ENCODE data around the gene NGLY1. TPM values are rescaled to one million over a fixed set of nuclear protein-coding genes. Genes with fewer than 3 reads are reported as not detected.

The NGLY1 gene
- total RNA-seq, 1 experiment from 2014 or later = 29.4 TPM

DNA sequence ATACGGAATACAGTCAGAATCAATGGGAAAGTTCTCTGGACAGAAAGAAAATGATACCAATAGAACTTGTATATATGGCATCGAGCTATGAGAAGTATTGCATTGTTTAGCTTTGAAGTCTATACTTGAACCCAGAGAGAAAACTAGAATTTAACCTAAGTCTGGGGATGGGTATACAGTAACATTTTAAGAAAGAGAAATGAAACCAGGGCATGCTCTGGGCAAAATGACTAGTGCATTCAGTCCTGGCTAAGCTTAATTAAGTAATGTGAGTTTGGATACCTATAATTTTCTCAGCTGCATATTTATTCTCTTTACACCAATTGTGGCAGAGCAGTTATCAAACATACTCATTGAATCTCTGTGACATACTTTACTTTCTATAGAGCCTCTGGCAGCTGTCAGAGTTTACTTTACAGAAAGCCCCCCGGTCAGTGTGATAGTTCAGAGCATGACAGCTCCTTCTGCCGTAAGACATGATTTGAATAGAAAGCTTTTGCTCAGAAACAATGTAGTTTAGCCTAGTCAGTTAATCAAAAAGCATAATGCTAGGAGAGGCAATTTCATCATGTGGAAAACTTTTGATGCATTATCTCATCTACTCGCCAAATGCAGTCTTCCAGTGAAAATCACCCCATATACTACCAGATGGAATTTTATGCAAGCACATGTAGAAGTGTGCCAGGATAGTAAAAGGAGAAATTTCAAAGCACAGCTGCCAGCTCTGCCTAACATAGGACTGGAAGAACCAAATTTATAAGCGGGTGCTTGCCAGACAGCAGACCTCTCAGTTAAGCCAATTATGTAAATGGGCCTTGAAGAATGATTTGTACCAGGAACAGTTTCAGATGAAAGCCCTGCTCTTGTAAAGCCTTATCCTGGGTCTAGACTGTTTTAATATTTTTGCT lies 47.4 kb upstream of the NGLY1 start:
- Histone ChIP-seq H3K27me3 (ENCODE audit: insufficient read depth, low read length) (no peaks in the 10 kb centered on the region), H2AFZ (ENCODE audit: low read depth, low read length, poor library complexity, severe bottlenecking) (no peak overlapping the region), H3K27ac (ENCODE audit: low read depth, low read length) (no peak overlapping the region), H3K9me3 (ENCODE audit: control insufficient read depth in 1 of 2, insufficient read depth in 1 of 2, low read depth in 1 of 2, low read length in 2 of 2) (no peaks in the 10 kb centered on the region), H4K20me1 (ENCODE audit: insufficient read depth) (no peaks in the 10 kb centered on the region), H3K9me2 (ENCODE audit: insufficient read depth) (peaks cover 3% of the 10 kb centered on the region; the same call in 1 of the 2 replicates), H3K4me1 (ENCODE audit: control insufficient read depth in 1 of 2, insufficient read depth in 2 of 2, low read length in 2 of 2) (no peaks in the 10 kb centered on the region), H3K79me2 (ENCODE audit: insufficient read depth, low read length) (no peaks in the 10 kb centered on the region), H3K9ac (ENCODE audit: low read length) (no peak overlapping the region), H3K4me3 (replicated peaks in 1 of 2; ENCODE audit: low read depth in 1 of 2, low read length in 2 of 2) (no peak overlapping the region), H3K36me3 (ENCODE audit: control insufficient read depth in 1 of 2, insufficient read depth in 2 of 2, low read length in 2 of 2) (no peaks in the 10 kb centered on the region), H3K4me2 (ENCODE audit: low read length) (no peak overlapping the region)
- intact Hi-C loops (cut with micrococcal nuclease) = loop anchor here (1.0 kb wide), 1 partner anchor 182 kb away; no protein-coding TSS in a partner anchor
- DNase-seq (ENCODE audit: low read depth, low spot score) (no peak), ATAC-seq (no peak)
- no TSS peak for BruUV-seq (replicated peaks)
- RAD21 ChIA-PET (ENCODE audit: low non-redundant PET in 1 of 2, low total read pairs in 2 of 2, uncharacterized antibody in 2 of 2, unreplicated experiment in 2 of 2) = interaction anchor here in 1 of 2 experiments (1.4 kb wide), 1 partner anchor 183 kb away, joined by 5 read pairs; no protein-coding TSS in a partner anchor
- no peak for TF ChIP-seq POLR2AphosphoS5 (IDR thresholded peaks at IDR 0.05; ENCODE audit: low read depth, low read length)
- no peak for TF ChIP-seq CEBPB (IDR thresholded peaks at IDR 0.05; ENCODE audit: low read depth)
- TF ChIP-seq, protein P1, sequence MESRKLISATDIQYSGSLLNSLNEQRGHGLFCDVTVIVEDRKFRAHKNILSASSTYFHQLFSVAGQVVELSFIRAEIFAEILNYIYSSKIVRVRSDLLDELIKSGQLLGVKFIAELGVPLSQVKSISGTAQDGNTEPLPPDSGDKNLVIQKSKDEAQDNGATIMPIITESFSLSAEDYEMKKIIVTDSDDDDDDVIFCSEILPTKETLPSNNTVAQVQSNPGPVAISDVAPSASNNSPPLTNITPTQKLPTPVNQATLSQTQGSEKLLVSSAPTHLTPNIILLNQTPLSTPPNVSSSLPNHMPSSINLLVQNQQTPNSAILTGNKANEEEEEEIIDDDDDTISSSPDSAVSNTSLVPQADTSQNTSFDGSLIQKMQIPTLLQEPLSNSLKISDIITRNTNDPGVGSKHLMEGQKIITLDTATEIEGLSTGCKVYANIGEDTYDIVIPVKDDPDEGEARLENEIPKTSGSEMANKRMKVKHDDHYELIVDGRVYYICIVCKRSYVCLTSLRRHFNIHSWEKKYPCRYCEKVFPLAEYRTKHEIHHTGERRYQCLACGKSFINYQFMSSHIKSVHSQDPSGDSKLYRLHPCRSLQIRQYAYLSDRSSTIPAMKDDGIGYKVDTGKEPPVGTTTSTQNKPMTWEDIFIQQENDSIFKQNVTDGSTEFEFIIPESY (IDR thresholded peaks at IDR 0.05; ENCODE audit: extremely low read depth, insufficient replicate concordance, low read length) = no peak
- no peak for TF ChIP-seq YY1 (IDR thresholded peaks at IDR 0.05; ENCODE audit: extremely low read depth, insufficient replicate concordance, low read depth, low read length)
- TF ChIP-seq, protein P2, sequence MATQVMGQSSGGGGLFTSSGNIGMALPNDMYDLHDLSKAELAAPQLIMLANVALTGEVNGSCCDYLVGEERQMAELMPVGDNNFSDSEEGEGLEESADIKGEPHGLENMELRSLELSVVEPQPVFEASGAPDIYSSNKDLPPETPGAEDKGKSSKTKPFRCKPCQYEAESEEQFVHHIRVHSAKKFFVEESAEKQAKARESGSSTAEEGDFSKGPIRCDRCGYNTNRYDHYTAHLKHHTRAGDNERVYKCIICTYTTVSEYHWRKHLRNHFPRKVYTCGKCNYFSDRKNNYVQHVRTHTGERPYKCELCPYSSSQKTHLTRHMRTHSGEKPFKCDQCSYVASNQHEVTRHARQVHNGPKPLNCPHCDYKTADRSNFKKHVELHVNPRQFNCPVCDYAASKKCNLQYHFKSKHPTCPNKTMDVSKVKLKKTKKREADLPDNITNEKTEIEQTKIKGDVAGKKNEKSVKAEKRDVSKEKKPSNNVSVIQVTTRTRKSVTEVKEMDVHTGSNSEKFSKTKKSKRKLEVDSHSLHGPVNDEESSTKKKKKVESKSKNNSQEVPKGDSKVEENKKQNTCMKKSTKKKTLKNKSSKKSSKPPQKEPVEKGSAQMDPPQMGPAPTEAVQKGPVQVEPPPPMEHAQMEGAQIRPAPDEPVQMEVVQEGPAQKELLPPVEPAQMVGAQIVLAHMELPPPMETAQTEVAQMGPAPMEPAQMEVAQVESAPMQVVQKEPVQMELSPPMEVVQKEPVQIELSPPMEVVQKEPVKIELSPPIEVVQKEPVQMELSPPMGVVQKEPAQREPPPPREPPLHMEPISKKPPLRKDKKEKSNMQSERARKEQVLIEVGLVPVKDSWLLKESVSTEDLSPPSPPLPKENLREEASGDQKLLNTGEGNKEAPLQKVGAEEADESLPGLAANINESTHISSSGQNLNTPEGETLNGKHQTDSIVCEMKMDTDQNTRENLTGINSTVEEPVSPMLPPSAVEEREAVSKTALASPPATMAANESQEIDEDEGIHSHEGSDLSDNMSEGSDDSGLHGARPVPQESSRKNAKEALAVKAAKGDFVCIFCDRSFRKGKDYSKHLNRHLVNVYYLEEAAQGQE (IDR thresholded peaks at IDR 0.05; ENCODE audit: low read depth) = no peak
- TF ChIP-seq SRF (IDR thresholded peaks at IDR 0.05; ENCODE audit: low read depth) = no peak
- TF ChIP-seq FOSL1 (IDR thresholded peaks at IDR 0.05; ENCODE audit: low read depth) = no peak
- TF ChIP-seq, protein P3, sequence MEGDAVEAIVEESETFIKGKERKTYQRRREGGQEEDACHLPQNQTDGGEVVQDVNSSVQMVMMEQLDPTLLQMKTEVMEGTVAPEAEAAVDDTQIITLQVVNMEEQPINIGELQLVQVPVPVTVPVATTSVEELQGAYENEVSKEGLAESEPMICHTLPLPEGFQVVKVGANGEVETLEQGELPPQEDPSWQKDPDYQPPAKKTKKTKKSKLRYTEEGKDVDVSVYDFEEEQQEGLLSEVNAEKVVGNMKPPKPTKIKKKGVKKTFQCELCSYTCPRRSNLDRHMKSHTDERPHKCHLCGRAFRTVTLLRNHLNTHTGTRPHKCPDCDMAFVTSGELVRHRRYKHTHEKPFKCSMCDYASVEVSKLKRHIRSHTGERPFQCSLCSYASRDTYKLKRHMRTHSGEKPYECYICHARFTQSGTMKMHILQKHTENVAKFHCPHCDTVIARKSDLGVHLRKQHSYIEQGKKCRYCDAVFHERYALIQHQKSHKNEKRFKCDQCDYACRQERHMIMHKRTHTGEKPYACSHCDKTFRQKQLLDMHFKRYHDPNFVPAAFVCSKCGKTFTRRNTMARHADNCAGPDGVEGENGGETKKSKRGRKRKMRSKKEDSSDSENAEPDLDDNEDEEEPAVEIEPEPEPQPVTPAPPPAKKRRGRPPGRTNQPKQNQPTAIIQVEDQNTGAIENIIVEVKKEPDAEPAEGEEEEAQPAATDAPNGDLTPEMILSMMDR (IDR thresholded peaks at IDR 0.05 in 2 of 3, conservative IDR thresholded peaks at IDR 0.05 in 1 of 3; ENCODE audit: borderline replicate concordance in 1 of 3, insufficient read depth in 1 of 3, low read depth in 2 of 3, low read length in 2 of 3) = no peak
- no peak for TF ChIP-seq EZH2 (IDR thresholded peaks at IDR 0.05)
- no peak for TF ChIP-seq EZH2phosphoT487 (IDR thresholded peaks at IDR 0.05; ENCODE audit: borderline replicate concordance)
- no peak for TF ChIP-seq SIN3A (IDR thresholded peaks at IDR 0.05; ENCODE audit: low read depth)
- no peak for TF ChIP-seq ELF1 (IDR thresholded peaks at IDR 0.05; ENCODE audit: borderline replicate concordance, low read depth)
- TF ChIP-seq POLR2A (IDR thresholded peaks at IDR 0.05; ENCODE audit: borderline replicate concordance, extremely low read depth, insufficient read depth, insufficient read length) = no peak
- TF ChIP-seq, protein P4, sequence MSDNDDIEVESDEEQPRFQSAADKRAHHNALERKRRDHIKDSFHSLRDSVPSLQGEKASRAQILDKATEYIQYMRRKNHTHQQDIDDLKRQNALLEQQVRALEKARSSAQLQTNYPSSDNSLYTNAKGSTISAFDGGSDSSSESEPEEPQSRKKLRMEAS (IDR thresholded peaks at IDR 0.05) = no peak
- TF ChIP-seq, protein P5, sequence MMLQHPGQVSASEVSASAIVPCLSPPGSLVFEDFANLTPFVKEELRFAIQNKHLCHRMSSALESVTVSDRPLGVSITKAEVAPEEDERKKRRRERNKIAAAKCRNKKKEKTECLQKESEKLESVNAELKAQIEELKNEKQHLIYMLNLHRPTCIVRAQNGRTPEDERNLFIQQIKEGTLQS (IDR thresholded peaks at IDR 0.05) = no peak
- TF ChIP-seq RAD21 (IDR thresholded peaks at IDR 0.05; ENCODE audit: low read depth) = no peak
- POLR2A ChIA-PET = no interaction called here
- CTCF ChIA-PET = interaction anchor here (1.1 to 2.7 kb wide), 3 partner anchors 26 to 182 kb away, joined by 7 to 21 read pairs (median 8); partner anchors contain the start of gene NGLY1
